ENCODE measurements around the gene SGK1. TPM values are rescaled to one million over a fixed set of nuclear protein-coding genes. Genes with fewer than 3 reads are reported as not detected.

The SGK1 gene
- total and polyA plus RNA-seq, 10 donors: 12.3 to 80.1 (median 51.4) TPM

- peaks cover 0 to 4% (median under 1%) of the 10 kb centered on the region in 6 donors for H3K36me3 ChIP-seq
- TF ChIP-seq POLR2AphosphoS5 (IDR thresholded peaks at IDR 0.05): peak in 2 of 3 donors; percentile 48 to 50
- peak; percentile 36 to 81 (median 64) for TF ChIP-seq CTCF (IDR thresholded peaks at IDR 0.05 in 8 of 11, conservative IDR thresholded peaks at IDR 0.05 in 3 of 11)
- no peak for TF ChIP-seq POLR2A (IDR thresholded peaks at IDR 0.05)
- peaks cover 0 to 13% (median 0%) of the 10 kb centered on the region in 7 donors for H3K27me3 ChIP-seq (replicated peaks in 1 of 7)
- no peaks in the 10 kb centered on the region for H3K9me3 ChIP-seq
- DNase-seq: peak; percentile 89
- H3K27ac ChIP-seq: peak overlapping the region; percentile 47 to 97 (median 83)
- H3K4me3 ChIP-seq: peak overlapping the region; percentile 19 to 81 (median 39)
- intact Hi-C loops (cut with DNase I; ENCODE audit: low total_unique reads): loop anchor here (10.0 kb wide), 1 partner anchor 66 kb away; no protein-coding TSS in a partner anchor
- 1 to 3% (median 2%) methylated on average over 30 of the region's 30 CpGs for WGBS, 5 donors
- H3K4me1 ChIP-seq: peaks cover 13 to 53% (median 44%) of the 10 kb centered on the region in 6 donors
Measured at GRCh38 chr6:134178161-134179044, 139.5 kb downstream of the SGK1 start.

GRCh38 chr6:134177753-134178160 lies 140.2 kb downstream of the SGK1 start:
- Histone ChIP-seq H3K27ac (peak overlapping the region; percentile 47 to 97 (median 83)), H3K36me3 (peaks cover 0 to 11% (median 6%) of the 10 kb centered on the region in 6 donors), H3K27me3 (replicated peaks in 1 of 7) (peaks cover 0 to 13% (median 0%) of the 10 kb centered on the region in 7 donors), H3K4me3 (peak overlapping the region; percentile 19 to 81 (median 39)), H3K9me3 (no peaks in the 10 kb centered on the region), H3K4me1 (peaks cover 19 to 60% (median 51%) of the 10 kb centered on the region in 6 donors)
- 24 to 30% (median 26%) methylated on average over 10 of the region's 10 CpGs for WGBS, 5 donors
- TF ChIP-seq POLR2AphosphoS5 (IDR thresholded peaks at IDR 0.05) (no peak), POLR2A (IDR thresholded peaks at IDR 0.05) (no peak), CTCF (IDR thresholded peaks at IDR 0.05 in 8 of 11, conservative IDR thresholded peaks at IDR 0.05 in 3 of 11) (no peak)
- intact Hi-C loops (cut with DNase I; ENCODE audit: low total_unique reads): loop anchor here (10.0 kb wide), 1 partner anchor 67 kb away; no protein-coding TSS in a partner anchor
- no peak for DNase-seq

GRCh38 chr6:134177236-134177635 lies 140.7 kb downstream of the SGK1 start:
- Histone ChIP-seq H3K4me3 (peak overlapping the region in 4 of 8 donors; percentile 40 to 81 (median 58)), H3K27ac (peak overlapping the region in 6 of 8 donors; percentile 47 to 97 (median 96)), H3K4me1 (peaks cover 22 to 65% (median 56%) of the 10 kb centered on the region in 6 donors), H3K9me3 (no peaks in the 10 kb centered on the region), H3K27me3 (replicated peaks in 1 of 7) (peaks cover 0 to 13% (median 0%) of the 10 kb centered on the region in 7 donors), H3K36me3 (peaks cover 0 to 16% (median 10%) of the 10 kb centered on the region in 6 donors)
- DNase-seq: no peak
- WGBS, 5 donors: 61 to 72% (median 72%) methylated on average over 1 of the region's 1 CpG
- no peak for TF ChIP-seq POLR2A (IDR thresholded peaks at IDR 0.05)
- TF ChIP-seq CTCF (IDR thresholded peaks at IDR 0.05 in 8 of 11, conservative IDR thresholded peaks at IDR 0.05 in 3 of 11): no peak
- TF ChIP-seq POLR2AphosphoS5 (IDR thresholded peaks at IDR 0.05): no peak
- intact Hi-C loops (cut with DNase I; ENCODE audit: low total_unique reads): loop anchor here (10.0 kb wide), 1 partner anchor 68 kb away; no protein-coding TSS in a partner anchor
